IMR-90 (cell line): ENCODE results near the gene FOXK1. TPM values are rescaled to one million over a fixed set of nuclear protein-coding genes. Genes with fewer than 3 reads are reported as not detected.

Experiments
- ATAC-seq: fragments of 200-7000 bp; cut with Tn5 transposase; 2 replicates; pipeline ENCODE4 v1.9.1; 2020; ENCODE audit warnings: low read depth, mild to moderate bottlenecking, moderate library complexity
- BruUV-seq: library from RNA; stranded (reverse); fragments of 400-500 nt; replicated peaks from 2 replicates; lab custom pipeline; 2021; lab: Mats Ljungman, UMichigan
- CTCF ChIA-PET: fragments of 300-600 bp; formaldehyde crosslinking; extraction: SDS; loops from one replicate; lab custom pipeline; 2021; ENCODE audit warnings: antibody characterized with exemption; lab: Yijun Ruan, JAX
- POLR2A ChIA-PET: fragments of 300-600 bp; sonication (Branson Sonifier 250); formaldehyde crosslinking; loops from one replicate; lab custom pipeline; 2022; ENCODE audit warnings: antibody characterized with exemption; ENCODE audit not compliant: unreplicated experiment; lab: Charles Lee
- DNase-seq: peaks from one replicate; pipeline ENCODE4 v3.0.0; 2013
- H2AFZ ChIP-seq: replicated peaks from 2 replicates; pipeline ENCODE3; 2013; ENCODE audit warnings: low read length, mild to moderate bottlenecking; ENCODE audit not compliant: poor library complexity
- H2AK5ac ChIP-seq: 2 replicates; pipeline ENCODE4 v1.6.1; 2013; ENCODE audit warnings: low read depth, low read length, inconsistent platforms
- H2AK9ac ChIP-seq: replicated peaks from 2 replicates; pipeline ENCODE3; 2013; ENCODE audit warnings: mild to moderate bottlenecking, low read depth, low read length, moderate library complexity; ENCODE audit not compliant: poor library complexity
- H2BK120ac ChIP-seq: 2 replicates; pipeline ENCODE4 v1.6.1; 2013; ENCODE audit warnings: low read depth, low read length, inconsistent platforms
- H2BK15ac ChIP-seq: 3 replicates; pipeline ENCODE4 v1.6.1; 2013; ENCODE audit warnings: low read depth, low read length, inconsistent platforms
- H2BK20ac ChIP-seq: 2 replicates; pipeline ENCODE4 v1.6.1; 2013; ENCODE audit warnings: low read depth, mild to moderate bottlenecking, inconsistent platforms, low read length, moderate library complexity
- H2BK5ac ChIP-seq: 2 replicates; pipeline ENCODE4 v1.6.1; 2013; ENCODE audit warnings: mild to moderate bottlenecking, low read depth, low read length, inconsistent platforms; ENCODE audit not compliant: poor library complexity, severe bottlenecking
- H3K14ac ChIP-seq: replicated peaks from 2 replicates; pipeline ENCODE4 v1.6.1; 2013; ENCODE audit warnings: low read depth, low read length, inconsistent platforms
- H3K18ac ChIP-seq: 2 replicates; pipeline ENCODE4 v1.6.1; 2013; ENCODE audit warnings: low read depth, low read length, control low read depth
- H3K23ac ChIP-seq: 2 replicates; pipeline ENCODE4 v1.6.1; 2013; ENCODE audit warnings: low read depth, low read length, inconsistent platforms
- H3K27ac ChIP-seq: 2 replicates; pipeline ENCODE4 v1.5.1; 2013; ENCODE audit warnings: mild to moderate bottlenecking, control low read depth, low read length; ENCODE audit not compliant: insufficient read depth
- H3K27me3 ChIP-seq: 2 replicates; pipeline ENCODE4 v1.6.1; 2013; ENCODE audit warnings: low read length; ENCODE audit not compliant: control insufficient read depth, insufficient read depth
- H3K36me3 ChIP-seq: 2 replicates; pipeline ENCODE4 v1.6.1; 2013; ENCODE audit warnings: low read length, mixed read lengths; ENCODE audit not compliant: control insufficient read depth, insufficient read depth
- H3K4ac ChIP-seq: 2 replicates; pipeline ENCODE4 v1.6.1; 2013; ENCODE audit warnings: low read depth, low read length, inconsistent platforms
- H3K4me1 ChIP-seq: 2 replicates; pipeline ENCODE4 v1.6.1; 2013; ENCODE audit warnings: low read length, mixed read lengths; ENCODE audit not compliant: control insufficient read depth, insufficient read depth
- H3K4me2 ChIP-seq: 2 replicates; pipeline ENCODE4 v1.6.1; 2013; ENCODE audit warnings: low read depth, mild to moderate bottlenecking, control low read depth, low read length, moderate library complexity
- H3K4me3 ChIP-seq: 2 replicates; pipeline ENCODE4 v1.5.1; 2013; ENCODE audit warnings: low read depth, mild to moderate bottlenecking, control low read depth, low read length, moderate library complexity; ENCODE audit not compliant: insufficient read depth
- H3K56ac ChIP-seq: 2 replicates; pipeline ENCODE4 v1.6.1; 2013; ENCODE audit warnings: low read length, inconsistent platforms; ENCODE audit not compliant: insufficient read depth; ENCODE audit errors: extremely low read depth
- H3K79me1 ChIP-seq, 2 experiments: 2 replicates each; pipeline ENCODE4 v1.6.1; 2013; ENCODE audit warnings: low read length in 2 of 2, inconsistent platforms in 1 of 2, low read depth in 1 of 2
- H3K9ac ChIP-seq: 2 replicates; pipeline ENCODE4 v1.6.1; 2013; ENCODE audit warnings: low read depth, low read length, control low read depth
- H3K9me1 ChIP-seq: 2 replicates; pipeline ENCODE4 v1.6.1; 2013; ENCODE audit warnings: low read length, inconsistent platforms; ENCODE audit not compliant: insufficient read depth
- H3K9me3 ChIP-seq: 2 replicates; pipeline ENCODE4 v1.6.1; 2013; ENCODE audit warnings: low read length; ENCODE audit not compliant: control insufficient read depth, insufficient read depth
- H4K20me1 ChIP-seq: 2 replicates; pipeline ENCODE4 v1.6.1; 2013; ENCODE audit warnings: low read length, inconsistent platforms; ENCODE audit not compliant: insufficient read depth
- H4K5ac ChIP-seq: 2 replicates; pipeline ENCODE4 v1.6.1; 2013; ENCODE audit warnings: mild to moderate bottlenecking, low read depth, low read length, control low read depth
- H4K8ac ChIP-seq, 2 experiments: 2 replicates each; pipeline ENCODE4 v1.6.1; 2013; ENCODE audit warnings: low read depth in 2 of 2, low read length in 2 of 2, control low read depth in 1 of 2, inconsistent platforms in 1 of 2
- H4K91ac ChIP-seq: 2 replicates; pipeline ENCODE4 v1.6.1; 2013; ENCODE audit warnings: low read depth, low read length, inconsistent platforms; ENCODE audit not compliant: insufficient read depth
- FOS ChIP-seq: fragments of 150-350 bp; IDR thresholded peaks from 2 replicates; pipeline ENCODE4 v1.6.1; 2016; ENCODE audit warnings: low read depth, low read length
- RFX5 ChIP-seq: IDR thresholded peaks from 2 replicates; pipeline ENCODE4 v1.8.0; 2012; ENCODE audit warnings: low read depth, mild to moderate bottlenecking, low read length, moderate library complexity
- WGBS, 2 experiments: methylation state at CpG; one replicate each; pipeline versions ENCODE4 v1.1.5 to v1.1.7; 2013; ENCODE audit warnings: missing lambda C conversion rate in 2 of 2; ENCODE audit not compliant: insufficient read length in 1 of 2; ENCODE audit errors: extremely low coverage in 2 of 2; 5-methylcytosine and 5-hydroxymethylcytosine counted together
- dilution Hi-C: fragments of 300-500 bp; cut with HindIII; formaldehyde crosslinking; loops from one replicate; pipeline ENCODE4 v1.14.3; 2018; ENCODE audit warnings: low sequenced_read_pairs; ENCODE audit not compliant: unreplicated experiment
- in situ Hi-C: fragments of 300-500 bp; cut with MboI; formaldehyde crosslinking; loops from 3 replicates; pipeline ENCODE4 v1.14.3; 2019; ENCODE audit warnings: low sequenced_read_pairs, inconsistent platforms, mixed read lengths
- intact Hi-C: fragments of 100-400 bp; cut with micrococcal nuclease; formaldehyde crosslinking; loops from 2 replicates; pipeline ENCODE4 v1.10.0; 2022
- polyA plus RNA-seq, 3 experiments: library from polyadenylated mRNA; depleted of rRNA; stranded (reverse); fragments of >200 nt; gene quantifications; 2 replicates each; pipeline ENCODE4 v1.2.3, GENCODE V29; 2012; ENCODE audit warnings: low replicate concordance in 1 of 3
- total RNA-seq: library from RNA; depleted of rRNA; stranded (reverse); fragments of >200 nt; gene quantifications from 2 replicates; pipeline ENCODE4 v1.2.3, GENCODE V29; 2012

FOXK1 gene
- total and polyA plus RNA-seq, 2 of the 4 experiments (the other 2 are of a cell fraction) = 4.3 to 8.8 TPM

DNA sequence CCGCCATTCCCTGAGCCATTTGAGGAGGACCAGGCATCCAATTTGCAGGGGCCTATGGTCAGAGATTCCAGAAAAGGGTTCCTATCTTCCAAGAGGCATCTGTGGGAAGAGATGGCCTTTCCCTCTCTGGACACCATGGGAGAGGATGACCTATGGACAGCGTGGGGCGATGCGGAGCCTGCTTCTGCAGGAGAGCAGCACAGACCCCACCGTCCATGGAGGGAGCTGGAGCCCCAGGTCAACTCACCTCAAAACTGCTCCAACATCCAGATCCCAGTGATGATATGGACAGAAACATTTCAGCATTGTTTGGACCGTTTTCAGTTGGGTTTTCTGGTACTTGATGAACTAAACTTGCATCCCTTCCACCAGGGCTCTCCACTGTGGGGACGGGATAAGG, 34.0 kb upstream of the FOXK1 start:
- ATAC-seq (no peak), DNase-seq (no peak)
- Histone ChIP-seq H3K9ac (no peak overlapping the region), H2BK5ac (no peak overlapping the region), H3K56ac (no peak overlapping the region), H2AK9ac (no peak overlapping the region), H2BK20ac (no peak overlapping the region), H3K27ac (no peak overlapping the region), H3K4me2 (no peak overlapping the region), H3K27me3 (no peaks in the 10 kb centered on the region), H3K9me3 (no peaks in the 10 kb centered on the region), H3K4me1 (peaks cover 7% of the 10 kb centered on the region), H3K4ac (no peak overlapping the region), H4K8ac (no peak overlapping the region), H2AK5ac (no peak overlapping the region), H3K14ac (no peak overlapping the region), H4K20me1 (no peaks in the 10 kb centered on the region), H3K23ac (no peak overlapping the region), H3K4me3 (no peak overlapping the region), H3K36me3 (no peaks in the 10 kb centered on the region), H4K5ac (no peak overlapping the region), H2AFZ (no peak overlapping the region), H4K91ac (no peak overlapping the region), H3K79me1 (no peaks in the 10 kb centered on the region; a peak in 1 of 4 replicates), H3K18ac (no peak overlapping the region), H3K9me1 (no peaks in the 10 kb centered on the region), H2BK120ac (no peak overlapping the region), H2BK15ac (no peak overlapping the region)
- no TSS peak for BruUV-seq
- 100% methylated on average over 1 of the region's 7 CpGs; no CpG with 5 or more reads in 1 of the 2 experiments for WGBS, 2 experiments
- POLR2A ChIA-PET = no interaction called here
- TF ChIP-seq FOS (no peak), RFX5 (no peak)
- CTCF ChIA-PET = no interaction called here
- in situ Hi-C loops (loop anchor here (25.0 kb wide), 1 partner anchor 1786 kb away; no protein-coding TSS in a partner anchor), dilution Hi-C loops (no loop called here), intact Hi-C loops (no loop called here)
